Upper lobe of left lung (tissue), 6 donors: ENCODE measurements around the gene FAM174A. TPM values are rescaled to one million over a fixed set of nuclear protein-coding genes. Genes with fewer than 3 reads are reported as not detected.

Source experiments
- ATAC-seq, 2 donors: fragments of 200-7000 bp; cut with Tn5 transposase; one replicate each; pipeline ENCODE4 v1.9.1; 2022; ENCODE audit warnings: mild to moderate bottlenecking in 2 of 2, moderate library complexity in 2 of 2; ENCODE audit not compliant: low FRiP score in 2 of 2
- DNase-seq, 2 donors: peaks; one replicate each; pipeline ENCODE4 v3.0.0-alpha.2; 2019 to 2020
- H3K27ac ChIP-seq, 4 donors: fragments of 200-600 bp; sonication (generic); one replicate each; pipeline ENCODE4 v1.5.1; 2016 to 2019
- H3K27me3 ChIP-seq, 4 donors: fragments of 200-600 bp; sonication (generic); one replicate each; pipeline ENCODE4 v1.5.1; 2017 to 2019
- H3K36me3 ChIP-seq, 4 donors: fragments of 200-600 bp; sonication (generic); one replicate each; pipeline ENCODE4 v1.5.1; 2016 to 2019
- H3K4me1 ChIP-seq, 4 donors: fragments of 200-600 bp; sonication (generic); one replicate each; pipeline ENCODE4 v1.5.1; 2018 to 2019
- H3K4me3 ChIP-seq, 4 donors: fragments of 200-600 bp; sonication (generic); one replicate each; pipeline ENCODE4 v1.5.1; 2017 to 2019; ENCODE audit warnings: mild to moderate bottlenecking in 2 of 4, moderate library complexity in 1 of 4
- H3K9me3 ChIP-seq, 4 donors: fragments of 200-600 bp; sonication (generic); one replicate each; pipeline ENCODE4 v1.5.1; 2018 to 2019
- EP300 ChIP-seq, 4 donors: sonication (generic); formaldehyde crosslinking; IDR thresholded peaks; one replicate each; pipeline ENCODE4 v1.5.1; 2017; ENCODE audit warnings: antibody characterized with exemption in 4 of 4, control low read depth in 2 of 4
- POLR2A ChIP-seq, 4 donors: fragments of 450-650 bp; IDR thresholded peaks; one replicate each; pipeline ENCODE4 v1.5.1; 2016 to 2017; ENCODE audit warnings: antibody characterized with exemption in 4 of 4, mild to moderate bottlenecking in 2 of 4
- POLR2AphosphoS5 ChIP-seq, 2 donors: sonication (generic); formaldehyde crosslinking; IDR thresholded peaks; one replicate each; pipeline ENCODE4 v1.5.1; 2017; ENCODE audit warnings: antibody characterized with exemption in 2 of 2
- WGBS, 2 donors: methylation state at CpG; one replicate each; pipeline ENCODE4 v1.1.5; 2017 to 2018; 5-methylcytosine and 5-hydroxymethylcytosine counted together
- total RNA-seq, 6 donors: library from RNA; depleted of rRNA in 4 of 6; stranded (reverse); fragments of >200 nt in 4 of 6; gene quantifications; one replicate each; pipeline versions ENCODE4 v1.1.0 to v1.2.1, GENCODE V29; 2016 to 2021
- TF ChIP-seq, protein P1 (sequence below), 6 experiments: fragments of 450-650 bp in 4 of 6; fragments of 200-600 bp in 2 of 6; sonication (generic) in 2 of 6; IDR thresholded peaks; one replicate each; pipeline ENCODE4 v1.5.1; 2016 to 2019; ENCODE audit warnings: antibody characterized with exemption in 6 of 6
- donor health status: DM: no; HTN: no; CAD: no; lungs with moderate emphysema.
- donor health status: DM: no; HTN: yes; CAD: no; lungs with severe emphysema.

FAM174A gene
- total RNA-seq, 6 donors from 2014 or later, result 24.3 to 93.0 (median 51.7) TPM

GRCh38 chr5:100634937-100635534, 99.9 kb downstream of the FAM174A start:
- 62 to 71% methylated on average over 1 of the region's 1 CpG for WGBS, 2 donors
- Histone ChIP-seq H3K36me3 (no peaks in the 10 kb centered on the region), H3K9me3 (no peaks in the 10 kb centered on the region), H3K4me3 (no peak overlapping the region), H3K27me3 (no peaks in the 10 kb centered on the region), H3K4me1 (no peaks in the 10 kb centered on the region), H3K27ac (no peak overlapping the region)
- DNase-seq (no peak), ATAC-seq (no peak)
- TF ChIP-seq, protein P1, sequence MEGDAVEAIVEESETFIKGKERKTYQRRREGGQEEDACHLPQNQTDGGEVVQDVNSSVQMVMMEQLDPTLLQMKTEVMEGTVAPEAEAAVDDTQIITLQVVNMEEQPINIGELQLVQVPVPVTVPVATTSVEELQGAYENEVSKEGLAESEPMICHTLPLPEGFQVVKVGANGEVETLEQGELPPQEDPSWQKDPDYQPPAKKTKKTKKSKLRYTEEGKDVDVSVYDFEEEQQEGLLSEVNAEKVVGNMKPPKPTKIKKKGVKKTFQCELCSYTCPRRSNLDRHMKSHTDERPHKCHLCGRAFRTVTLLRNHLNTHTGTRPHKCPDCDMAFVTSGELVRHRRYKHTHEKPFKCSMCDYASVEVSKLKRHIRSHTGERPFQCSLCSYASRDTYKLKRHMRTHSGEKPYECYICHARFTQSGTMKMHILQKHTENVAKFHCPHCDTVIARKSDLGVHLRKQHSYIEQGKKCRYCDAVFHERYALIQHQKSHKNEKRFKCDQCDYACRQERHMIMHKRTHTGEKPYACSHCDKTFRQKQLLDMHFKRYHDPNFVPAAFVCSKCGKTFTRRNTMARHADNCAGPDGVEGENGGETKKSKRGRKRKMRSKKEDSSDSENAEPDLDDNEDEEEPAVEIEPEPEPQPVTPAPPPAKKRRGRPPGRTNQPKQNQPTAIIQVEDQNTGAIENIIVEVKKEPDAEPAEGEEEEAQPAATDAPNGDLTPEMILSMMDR (IDR thresholded peaks at IDR 0.05), result no peak
- TF ChIP-seq EP300 (IDR thresholded peaks at IDR 0.05) (no peak), POLR2A (IDR thresholded peaks at IDR 0.05) (no peak), POLR2AphosphoS5 (IDR thresholded peaks at IDR 0.05) (no peak)
